HepG2 (cell line): ENCODE data around the gene MGAT2. TPM values are rescaled to one million over a fixed set of nuclear protein-coding genes. Genes with fewer than 3 reads are reported as not detected.

ENCODE experiments used
- CCDC6 ChIP-seq: sonication (generic); formaldehyde crosslinking; IDR thresholded peaks from 2 replicates; pipeline ENCODE4 v1.8.1; 2022; ENCODE audit warnings: mild to moderate bottlenecking, missing genetic modification reagents, moderate library complexity
- CEBPB ChIP-seq: IDR thresholded peaks from 2 replicates; pipeline ENCODE4 v1.6.1; 2011; ENCODE audit warnings: low read depth, low read length, improper control_type of control experiment, borderline replicate concordance
- DMAP1 ChIP-seq: IDR thresholded peaks from 2 replicates; pipeline ENCODE4 v1.6.1; 2016
- DR1 ChIP-seq: sonication (generic); formaldehyde crosslinking; IDR thresholded peaks from 2 replicates; pipeline ENCODE4 v1.8.0; 2021; ENCODE audit warnings: mild to moderate bottlenecking, missing genetic modification reagents, inconsistent platforms
- GATAD2A ChIP-seq: IDR thresholded peaks from 2 replicates; pipeline ENCODE4 v1.6.1; 2016
- HOXA3 ChIP-seq: sonication (generic); formaldehyde crosslinking; IDR thresholded peaks from 2 replicates; pipeline ENCODE4 v1.5.0; 2020; ENCODE audit warnings: missing genetic modification reagents
- IKZF1 ChIP-seq: fragments of 450-650 bp; IDR thresholded peaks from 2 replicates; pipeline ENCODE4 v1.7.1; 2016
- KDM1A ChIP-seq: IDR thresholded peaks from 2 replicates; pipeline ENCODE4 v1.6.1; 2016; ENCODE audit warnings: missing compliant biosample characterization
- KDM2A ChIP-seq: sonication (generic); formaldehyde crosslinking; IDR thresholded peaks from 2 replicates; pipeline ENCODE4 v1.4.0; 2020; ENCODE audit warnings: low read depth, missing genetic modification reagents, borderline replicate concordance
- MBD4 ChIP-seq: IDR thresholded peaks from 2 replicates; pipeline ENCODE4 v1.6.1; 2012; ENCODE audit warnings: low read length, inconsistent platforms, borderline replicate concordance
- NCOR1 ChIP-seq: fragments of 200-600 bp; sonication (generic); IDR thresholded peaks from 2 replicates; pipeline ENCODE4 v1.7.0; 2017; ENCODE audit warnings: antibody characterized with exemption, low read length, borderline replicate concordance
- PAF1 ChIP-seq: IDR thresholded peaks from 2 replicates; pipeline ENCODE4 v1.6.1; 2016; ENCODE audit warnings: missing genetic modification reagents, missing compliant biosample characterization
- RCOR2 ChIP-seq: IDR thresholded peaks from 2 replicates; pipeline ENCODE4 v1.6.1; 2016; ENCODE audit warnings: missing biosample characterization, missing genetic modification reagents
- RORA ChIP-seq: sonication (generic); formaldehyde crosslinking; IDR thresholded peaks from 2 replicates; pipeline ENCODE4 v1.5.0; 2020; ENCODE audit warnings: mild to moderate bottlenecking, missing genetic modification reagents, moderate library complexity
- SPEN ChIP-seq: sonication (generic); formaldehyde crosslinking; IDR thresholded peaks from 2 replicates; pipeline ENCODE4 v1.5.1; 2020; ENCODE audit warnings: low read depth, mild to moderate bottlenecking, missing genetic modification reagents
- STAT5B ChIP-seq: sonication (generic); formaldehyde crosslinking; IDR thresholded peaks from 2 replicates; pipeline ENCODE4 v1.4.0; 2020; ENCODE audit warnings: missing genetic modification reagents
- TBP ChIP-seq: sonication (generic); formaldehyde crosslinking; IDR thresholded peaks from 2 replicates; pipeline ENCODE4 v1.5.0; 2020; ENCODE audit warnings: missing genetic modification reagents
- ZBTB21 ChIP-seq: sonication (generic); formaldehyde crosslinking; IDR thresholded peaks from 2 replicates; pipeline ENCODE4 v1.4.0; 2020; ENCODE audit warnings: missing genetic modification reagents
- ZNF891 ChIP-seq: sonication (generic); formaldehyde crosslinking; IDR thresholded peaks from 2 replicates; pipeline ENCODE4 v1.5.0; 2020; ENCODE audit warnings: mild to moderate bottlenecking, missing genetic modification reagents
- polyA plus RNA-seq, 8 experiments: library from polyadenylated mRNA; depleted of rRNA in 3 of 8; stranded (reverse) in 7 of 8; unstranded in 1 of 8; fragments of >200 nt; fragmentation: Illumina TruSeq in 4 of 8; extraction: Trizol in 4 of 8; gene quantifications; 2 replicates each; pipeline versions ENCODE4 v1.2.1 to v1.2.3, GENCODE V29; 2011 to 2016; ENCODE audit warnings: low read depth in 4 of 8, missing spikeins in 1 of 8, mixed read lengths in 1 of 8; ENCODE audit not compliant: insufficient read depth in 1 of 8
- total RNA-seq, 5 experiments: library from RNA; depleted of rRNA; stranded (reverse); fragments of >200 nt; fragmentation: Illumina TruSeq; extraction: Trizol; gene quantifications; 2 replicates each; pipeline ENCODE4 v1.2.3, GENCODE V29; 2016; ENCODE audit warnings: low read depth in 1 of 5
- TF ChIP-seq, protein P1 (sequence below): sonication (generic); formaldehyde crosslinking; IDR thresholded peaks from 2 replicates; pipeline ENCODE4 v1.8.1; 2023; ENCODE audit warnings: mild to moderate bottlenecking, missing genetic modification reagents
- TF ChIP-seq, protein P2 (sequence below): sonication (generic); formaldehyde crosslinking; IDR thresholded peaks from 2 replicates; pipeline ENCODE4 v1.4.0; 2020; ENCODE audit warnings: mild to moderate bottlenecking, missing genetic modification reagents
- TF ChIP-seq, protein P3 (sequence below): IDR thresholded peaks from 2 replicates; pipeline ENCODE4 v1.6.1; 2016; ENCODE audit warnings: control low read depth
- TF ChIP-seq, protein P4 (sequence below): sonication (generic); formaldehyde crosslinking; IDR thresholded peaks from 2 replicates; pipeline ENCODE4 v1.8.1; 2023; ENCODE audit warnings: mild to moderate bottlenecking, inconsistent platforms, moderate library complexity, missing genetic modification reagents, borderline replicate concordance
- TF ChIP-seq, protein P5 (sequence below): sonication (generic); formaldehyde crosslinking; IDR thresholded peaks from 2 replicates; pipeline ENCODE4 v1.8.1; 2022; ENCODE audit warnings: low read depth, mild to moderate bottlenecking, missing genetic modification reagents
- TF ChIP-seq, protein P6 (sequence below): sonication (generic); formaldehyde crosslinking; IDR thresholded peaks from 2 replicates; pipeline ENCODE4 v1.5.0; 2020; ENCODE audit warnings: mild to moderate bottlenecking, low read depth, missing genetic modification reagents, borderline replicate concordance

The MGAT2 gene
- total and polyA plus RNA-seq, 2 of the 13 experiments (the other 11 are each of a cell fraction or from before 2014, with no cell fraction given): 12.9 to 51.9 TPM

DNA sequence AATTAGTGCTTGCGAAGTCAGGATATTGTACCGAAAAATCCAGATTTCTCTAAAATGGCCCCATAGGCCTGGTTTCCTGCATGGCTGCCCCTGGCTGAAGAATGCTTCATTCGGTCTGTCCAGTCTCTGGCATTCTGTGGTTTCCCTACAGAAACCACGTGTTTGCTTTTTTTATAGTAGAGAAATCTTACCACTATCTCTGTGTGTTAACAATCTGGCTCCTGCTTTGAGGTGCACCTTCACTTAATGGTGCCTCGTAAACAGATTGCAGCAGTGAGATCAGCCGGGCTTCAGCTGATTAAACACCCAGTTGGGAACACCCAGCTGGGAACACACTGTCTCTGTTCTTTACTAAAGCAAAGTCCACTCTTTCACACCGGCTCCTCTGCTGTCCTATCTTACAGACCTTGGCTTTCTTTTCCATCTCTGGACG lies 21.1 kb downstream of the MGAT2 start (continued):
- no peak for TF ChIP-seq ZNF891 (CRISPR knock-in tag)
- TF ChIP-seq, protein P1, sequence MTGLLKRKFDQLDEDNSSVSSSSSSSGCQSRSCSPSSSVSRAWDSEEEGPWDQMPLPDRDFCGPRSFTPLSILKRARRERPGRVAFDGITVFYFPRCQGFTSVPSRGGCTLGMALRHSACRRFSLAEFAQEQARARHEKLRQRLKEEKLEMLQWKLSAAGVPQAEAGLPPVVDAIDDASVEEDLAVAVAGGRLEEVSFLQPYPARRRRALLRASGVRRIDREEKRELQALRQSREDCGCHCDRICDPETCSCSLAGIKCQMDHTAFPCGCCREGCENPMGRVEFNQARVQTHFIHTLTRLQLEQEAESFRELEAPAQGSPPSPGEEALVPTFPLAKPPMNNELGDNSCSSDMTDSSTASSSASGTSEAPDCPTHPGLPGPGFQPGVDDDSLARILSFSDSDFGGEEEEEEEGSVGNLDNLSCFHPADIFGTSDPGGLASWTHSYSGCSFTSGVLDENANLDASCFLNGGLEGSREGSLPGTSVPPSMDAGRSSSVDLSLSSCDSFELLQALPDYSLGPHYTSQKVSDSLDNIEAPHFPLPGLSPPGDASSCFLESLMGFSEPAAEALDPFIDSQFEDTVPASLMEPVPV (CRISPR knock-in tag): 0 out of 2 replicates have a peak, but pooled peaks have one; percentile 54
- TF ChIP-seq TBP (CRISPR knock-in tag): no peak
- peak; percentile 62 for TF ChIP-seq ZBTB21 (CRISPR knock-in tag)
- TF ChIP-seq, protein P2, sequence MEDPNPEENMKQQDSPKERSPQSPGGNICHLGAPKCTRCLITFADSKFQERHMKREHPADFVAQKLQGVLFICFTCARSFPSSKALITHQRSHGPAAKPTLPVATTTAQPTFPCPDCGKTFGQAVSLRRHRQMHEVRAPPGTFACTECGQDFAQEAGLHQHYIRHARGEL (CRISPR knock-in tag): no peak
- 0 out of 2 replicates have a peak, but pooled peaks have one; percentile 36 for TF ChIP-seq DMAP1
- TF ChIP-seq, protein P3, sequence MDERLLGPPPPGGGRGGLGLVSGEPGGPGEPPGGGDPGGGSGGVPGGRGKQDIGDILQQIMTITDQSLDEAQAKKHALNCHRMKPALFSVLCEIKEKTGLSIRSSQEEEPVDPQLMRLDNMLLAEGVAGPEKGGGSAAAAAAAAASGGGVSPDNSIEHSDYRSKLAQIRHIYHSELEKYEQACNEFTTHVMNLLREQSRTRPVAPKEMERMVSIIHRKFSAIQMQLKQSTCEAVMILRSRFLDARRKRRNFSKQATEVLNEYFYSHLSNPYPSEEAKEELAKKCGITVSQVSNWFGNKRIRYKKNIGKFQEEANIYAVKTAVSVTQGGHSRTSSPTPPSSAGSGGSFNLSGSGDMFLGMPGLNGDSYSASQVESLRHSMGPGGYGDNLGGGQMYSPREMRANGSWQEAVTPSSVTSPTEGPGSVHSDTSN (CRISPR knock-in tag): no peak
- TF ChIP-seq STAT5B: no peak
- TF ChIP-seq NCOR1: peak; percentile 76
- no peak for TF ChIP-seq RORA
- peak; percentile 73 for TF ChIP-seq RCOR2 (CRISPR knock-in tag)
- TF ChIP-seq SPEN: peak; percentile 69; the same call in 1 of the 2 replicates
- TF ChIP-seq, protein P4, sequence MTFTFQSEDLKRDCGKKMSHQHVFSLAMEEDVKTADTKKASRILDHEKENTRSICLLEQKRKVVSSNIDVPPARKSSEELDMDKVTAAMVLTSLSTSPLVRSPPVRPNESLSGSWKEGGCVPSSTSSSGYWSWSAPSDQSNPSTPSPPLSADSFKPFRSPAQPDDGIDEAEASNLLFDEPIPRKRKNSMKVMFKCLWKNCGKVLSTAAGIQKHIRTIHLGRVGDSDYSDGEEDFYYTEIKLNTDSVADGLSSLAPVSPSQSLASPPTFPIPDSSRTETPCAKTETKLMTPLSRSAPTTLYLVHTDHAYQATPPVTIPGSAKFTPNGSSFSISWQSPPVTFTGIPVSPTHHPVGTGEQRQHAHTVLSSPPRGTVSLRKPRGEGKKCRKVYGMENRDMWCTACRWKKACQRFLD (CRISPR knock-in tag): no peak
- TF ChIP-seq CCDC6 (CRISPR knock-in tag): peak; percentile 90; the same call in 1 of the 2 replicates
- peak; percentile 71; the same call in 1 of the 2 replicates for TF ChIP-seq KDM2A (CRISPR knock-in tag)
- TF ChIP-seq, protein P5, sequence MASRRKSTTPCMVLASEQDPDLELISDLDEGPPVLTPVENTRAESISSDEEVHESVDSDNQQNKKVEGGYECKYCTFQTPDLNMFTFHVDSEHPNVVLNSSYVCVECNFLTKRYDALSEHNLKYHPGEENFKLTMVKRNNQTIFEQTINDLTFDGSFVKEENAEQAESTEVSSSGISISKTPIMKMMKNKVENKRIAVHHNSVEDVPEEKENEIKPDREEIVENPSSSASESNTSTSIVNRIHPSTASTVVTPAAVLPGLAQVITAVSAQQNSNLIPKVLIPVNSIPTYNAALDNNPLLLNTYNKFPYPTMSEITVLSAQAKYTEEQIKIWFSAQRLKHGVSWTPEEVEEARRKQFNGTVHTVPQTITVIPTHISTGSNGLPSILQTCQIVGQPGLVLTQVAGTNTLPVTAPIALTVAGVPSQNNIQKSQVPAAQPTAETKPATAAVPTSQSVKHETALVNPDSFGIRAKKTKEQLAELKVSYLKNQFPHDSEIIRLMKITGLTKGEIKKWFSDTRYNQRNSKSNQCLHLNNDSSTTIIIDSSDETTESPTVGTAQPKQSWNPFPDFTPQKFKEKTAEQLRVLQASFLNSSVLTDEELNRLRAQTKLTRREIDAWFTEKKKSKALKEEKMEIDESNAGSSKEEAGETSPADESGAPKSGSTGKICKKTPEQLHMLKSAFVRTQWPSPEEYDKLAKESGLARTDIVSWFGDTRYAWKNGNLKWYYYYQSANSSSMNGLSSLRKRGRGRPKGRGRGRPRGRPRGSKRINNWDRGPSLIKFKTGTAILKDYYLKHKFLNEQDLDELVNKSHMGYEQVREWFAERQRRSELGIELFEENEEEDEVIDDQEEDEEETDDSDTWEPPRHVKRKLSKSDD (CRISPR knock-in tag): 0 out of 2 replicates have a peak, but pooled peaks have one; percentile 28
- TF ChIP-seq, protein P6, sequence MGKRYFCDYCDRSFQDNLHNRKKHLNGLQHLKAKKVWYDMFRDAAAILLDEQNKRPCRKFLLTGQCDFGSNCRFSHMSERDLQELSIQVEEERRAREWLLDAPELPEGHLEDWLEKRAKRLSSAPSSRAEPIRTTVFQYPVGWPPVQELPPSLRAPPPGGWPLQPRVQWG (CRISPR knock-in tag): no peak
- TF ChIP-seq KDM1A (CRISPR knock-in tag): no peak
- TF ChIP-seq CEBPB: peak; percentile 75
- TF ChIP-seq MBD4: no peak
- peak; percentile 92 for TF ChIP-seq GATAD2A (CRISPR knock-in tag)
- TF ChIP-seq IKZF1: no peak
- TF ChIP-seq DR1: no peak
- TF ChIP-seq HOXA3 (CRISPR knock-in tag): peak; percentile 87
- TF ChIP-seq PAF1: no peak
